SK-N-SH treated with all-trans-retinoic acid at 6 μM for 48 hours (cell line): Measurements from ENCODE around the gene STRBP.

Experiments used
- ATAC-seq: fragments of 200-7000 bp; cut with Tn5 transposase; 3 replicates; pipeline ENCODE4 v1.9.1; 2020; ENCODE audit warnings: mild to moderate bottlenecking, moderate library complexity
- ARNTL ChIP-seq: fragments of 450-650 bp; formaldehyde crosslinking; IDR thresholded peaks from 2 replicates; pipeline ENCODE4 v1.5.0; 2020; ENCODE audit warnings: low read depth, mild to moderate bottlenecking, moderate library complexity, borderline replicate concordance
- BACH2 ChIP-seq: fragments of 250-450 bp; sonication (Bioruptor Pico); IDR thresholded peaks from 2 replicates; pipeline ENCODE4 v1.9.0; 2021; ENCODE audit warnings: mild to moderate bottlenecking, borderline replicate concordance
- CSDC2 ChIP-seq: fragments of 250-450 bp; sonication (Bioruptor Pico); IDR thresholded peaks from 2 replicates; pipeline ENCODE4 v1.5.0; 2020; ENCODE audit warnings: mild to moderate bottlenecking, moderate library complexity
- ESRRG ChIP-seq: fragments of 250-450 bp; sonication (Bioruptor Pico); IDR thresholded peaks from 2 replicates; pipeline ENCODE4 v1.6.1; 2021; ENCODE audit warnings: mild to moderate bottlenecking
- ISL1 ChIP-seq: fragments of 250-450 bp; sonication (Bioruptor Pico); IDR thresholded peaks from 2 replicates; pipeline ENCODE4 v2.1.2; 2022; ENCODE audit warnings: mild to moderate bottlenecking, moderate library complexity
- OSR1 ChIP-seq: fragments of 250-450 bp; sonication (Bioruptor Pico); IDR thresholded peaks from 2 replicates; pipeline ENCODE4 v1.8.0; 2022; ENCODE audit warnings: moderate library complexity, mild to moderate bottlenecking, inconsistent platforms
- RARB ChIP-seq: fragments of 250-450 bp; sonication (Bioruptor Pico); IDR thresholded peaks from 2 replicates; pipeline ENCODE4 v1.8.0; 2021; ENCODE audit warnings: mild to moderate bottlenecking, moderate library complexity
- SNAI2 ChIP-seq: fragments of 250-450 bp; sonication (Bioruptor Pico); IDR thresholded peaks from 2 replicates; pipeline ENCODE4 v1.5.0; 2020; ENCODE audit warnings: mild to moderate bottlenecking, moderate library complexity
- TCF4 ChIP-seq: fragments of 250-450 bp; sonication (Bioruptor Pico); IDR thresholded peaks from 2 replicates; pipeline ENCODE4 v1.8.0; 2021; ENCODE audit warnings: mild to moderate bottlenecking, moderate library complexity, borderline replicate concordance
- TOX ChIP-seq: fragments of 250-450 bp; sonication (Bioruptor Pico); IDR thresholded peaks from 2 replicates; pipeline ENCODE4 v1.8.0; 2021; ENCODE audit warnings: mild to moderate bottlenecking, moderate library complexity, borderline replicate concordance
- ZC3H10 ChIP-seq: fragments of 250-450 bp; sonication (Bioruptor Pico); IDR thresholded peaks from 2 replicates; pipeline ENCODE4 v1.5.1; 2021; ENCODE audit warnings: mild to moderate bottlenecking, moderate library complexity
- ZFP3 ChIP-seq: fragments of 250-450 bp; sonication (Bioruptor Pico); IDR thresholded peaks from 2 replicates; pipeline ENCODE4 v1.5.0; 2020; ENCODE audit warnings: mild to moderate bottlenecking, moderate library complexity
- ZFP30 ChIP-seq: fragments of 450-650 bp; formaldehyde crosslinking; IDR thresholded peaks from 2 replicates; pipeline ENCODE4 v1.5.0; 2022; ENCODE audit warnings: mild to moderate bottlenecking, moderate library complexity
- ZNF565 ChIP-seq: fragments of 450-650 bp; formaldehyde crosslinking; conservative IDR thresholded peaks from 2 replicates; pipeline ENCODE4 v1.5.0; 2020; ENCODE audit warnings: low read depth, mild to moderate bottlenecking, moderate library complexity
- ZNF8 ChIP-seq: fragments of 450-650 bp; formaldehyde crosslinking; IDR thresholded peaks from 2 replicates; pipeline ENCODE4 v1.5.0; 2020; ENCODE audit warnings: mild to moderate bottlenecking, moderate library complexity
- TF ChIP-seq, protein P1 (sequence below): fragments of 250-450 bp; sonication (Bioruptor Pico); IDR thresholded peaks from 2 replicates; pipeline ENCODE4 v1.8.0; 2021; ENCODE audit warnings: low read depth, mild to moderate bottlenecking, moderate library complexity, borderline replicate concordance
- TF ChIP-seq, protein P2 (sequence below): fragments of 250-450 bp; sonication (Bioruptor Pico); IDR thresholded peaks from 2 replicates; pipeline ENCODE4 v1.5.0; 2020; ENCODE audit warnings: mild to moderate bottlenecking, moderate library complexity
- TF ChIP-seq, protein P3 (sequence below): fragments of 250-450 bp; sonication (Bioruptor Pico); IDR thresholded peaks from 2 replicates; pipeline ENCODE4 v1.5.1; 2020; ENCODE audit warnings: low read depth, mild to moderate bottlenecking, moderate library complexity

The STRBP gene

DNA sequence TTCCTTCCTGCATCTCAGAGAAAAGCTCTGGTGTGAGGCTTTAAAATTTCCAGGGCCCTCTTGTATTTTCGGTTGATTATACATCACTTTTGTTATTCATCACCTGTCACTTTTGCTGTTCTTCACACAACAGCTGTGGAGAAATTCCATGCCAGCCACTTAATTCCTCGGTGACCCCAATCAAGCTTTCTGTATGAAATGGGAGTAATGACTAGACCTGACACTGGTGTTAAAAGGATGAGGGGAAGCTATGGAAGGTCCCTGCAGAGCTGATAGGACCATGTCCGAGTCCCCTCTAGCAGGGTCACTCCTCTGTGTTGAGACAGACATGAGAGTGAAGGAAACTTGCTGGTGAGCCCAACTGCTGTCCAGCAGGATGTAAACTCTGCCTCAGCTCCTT is 175.2 kb downstream of the STRBP start:
- no peak for ATAC-seq
- TF ChIP-seq CSDC2 (no peak), BACH2 (no peak), ZNF565 (no peak), OSR1 (CRISPR knock-in tag) (no peak), ESRRG (CRISPR knock-in tag) (no peak), SNAI2 (CRISPR knock-in tag) (no peak), ZFP30 (no peak), ZNF8 (CRISPR knock-in tag) (no peak), TOX (CRISPR knock-in tag) (no peak), RARB (no peak), ISL1 (CRISPR knock-in tag) (no peak), ZC3H10 (CRISPR knock-in tag) (no peak)
- TF ChIP-seq, protein P1, sequence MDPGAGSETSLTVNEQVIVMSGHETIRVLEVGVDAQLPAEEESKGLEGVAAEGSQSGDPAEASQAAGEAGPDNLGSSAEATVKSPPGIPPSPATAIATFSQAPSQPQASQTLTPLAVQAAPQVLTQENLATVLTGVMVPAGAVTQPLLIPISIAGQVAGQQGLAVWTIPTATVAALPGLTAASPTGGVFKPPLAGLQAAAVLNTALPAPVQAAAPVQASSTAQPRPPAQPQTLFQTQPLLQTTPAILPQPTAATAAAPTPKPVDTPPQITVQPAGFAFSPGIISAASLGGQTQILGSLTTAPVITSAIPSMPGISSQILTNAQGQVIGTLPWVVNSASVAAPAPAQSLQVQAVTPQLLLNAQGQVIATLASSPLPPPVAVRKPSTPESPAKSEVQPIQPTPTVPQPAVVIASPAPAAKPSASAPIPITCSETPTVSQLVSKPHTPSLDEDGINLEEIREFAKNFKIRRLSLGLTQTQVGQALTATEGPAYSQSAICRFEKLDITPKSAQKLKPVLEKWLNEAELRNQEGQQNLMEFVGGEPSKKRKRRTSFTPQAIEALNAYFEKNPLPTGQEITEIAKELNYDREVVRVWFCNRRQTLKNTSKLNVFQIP (CRISPR knock-in tag), result no peak
- TF ChIP-seq, protein P2, sequence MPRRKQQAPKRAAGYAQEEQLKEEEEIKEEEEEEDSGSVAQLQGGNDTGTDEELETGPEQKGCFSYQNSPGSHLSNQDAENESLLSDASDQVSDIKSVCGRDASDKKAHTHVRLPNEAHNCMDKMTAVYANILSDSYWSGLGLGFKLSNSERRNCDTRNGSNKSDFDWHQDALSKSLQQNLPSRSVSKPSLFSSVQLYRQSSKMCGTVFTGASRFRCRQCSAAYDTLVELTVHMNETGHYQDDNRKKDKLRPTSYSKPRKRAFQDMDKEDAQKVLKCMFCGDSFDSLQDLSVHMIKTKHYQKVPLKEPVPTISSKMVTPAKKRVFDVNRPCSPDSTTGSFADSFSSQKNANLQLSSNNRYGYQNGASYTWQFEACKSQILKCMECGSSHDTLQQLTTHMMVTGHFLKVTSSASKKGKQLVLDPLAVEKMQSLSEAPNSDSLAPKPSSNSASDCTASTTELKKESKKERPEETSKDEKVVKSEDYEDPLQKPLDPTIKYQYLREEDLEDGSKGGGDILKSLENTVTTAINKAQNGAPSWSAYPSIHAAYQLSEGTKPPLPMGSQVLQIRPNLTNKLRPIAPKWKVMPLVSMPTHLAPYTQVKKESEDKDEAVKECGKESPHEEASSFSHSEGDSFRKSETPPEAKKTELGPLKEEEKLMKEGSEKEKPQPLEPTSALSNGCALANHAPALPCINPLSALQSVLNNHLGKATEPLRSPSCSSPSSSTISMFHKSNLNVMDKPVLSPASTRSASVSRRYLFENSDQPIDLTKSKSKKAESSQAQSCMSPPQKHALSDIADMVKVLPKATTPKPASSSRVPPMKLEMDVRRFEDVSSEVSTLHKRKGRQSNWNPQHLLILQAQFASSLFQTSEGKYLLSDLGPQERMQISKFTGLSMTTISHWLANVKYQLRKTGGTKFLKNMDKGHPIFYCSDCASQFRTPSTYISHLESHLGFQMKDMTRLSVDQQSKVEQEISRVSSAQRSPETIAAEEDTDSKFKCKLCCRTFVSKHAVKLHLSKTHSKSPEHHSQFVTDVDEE (CRISPR knock-in tag), result no peak
- TF ChIP-seq, protein P3, sequence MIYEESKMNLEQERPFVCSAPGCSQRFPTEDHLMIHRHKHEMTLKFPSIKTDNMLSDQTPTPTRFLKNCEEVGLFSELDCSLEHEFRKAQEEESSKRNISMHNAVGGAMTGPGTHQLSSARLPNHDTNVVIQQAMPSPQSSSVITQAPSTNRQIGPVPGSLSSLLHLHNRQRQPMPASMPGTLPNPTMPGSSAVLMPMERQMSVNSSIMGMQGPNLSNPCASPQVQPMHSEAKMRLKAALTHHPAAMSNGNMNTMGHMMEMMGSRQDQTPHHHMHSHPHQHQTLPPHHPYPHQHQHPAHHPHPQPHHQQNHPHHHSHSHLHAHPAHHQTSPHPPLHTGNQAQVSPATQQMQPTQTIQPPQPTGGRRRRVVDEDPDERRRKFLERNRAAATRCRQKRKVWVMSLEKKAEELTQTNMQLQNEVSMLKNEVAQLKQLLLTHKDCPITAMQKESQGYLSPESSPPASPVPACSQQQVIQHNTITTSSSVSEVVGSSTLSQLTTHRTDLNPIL, result no peak

DNA sequence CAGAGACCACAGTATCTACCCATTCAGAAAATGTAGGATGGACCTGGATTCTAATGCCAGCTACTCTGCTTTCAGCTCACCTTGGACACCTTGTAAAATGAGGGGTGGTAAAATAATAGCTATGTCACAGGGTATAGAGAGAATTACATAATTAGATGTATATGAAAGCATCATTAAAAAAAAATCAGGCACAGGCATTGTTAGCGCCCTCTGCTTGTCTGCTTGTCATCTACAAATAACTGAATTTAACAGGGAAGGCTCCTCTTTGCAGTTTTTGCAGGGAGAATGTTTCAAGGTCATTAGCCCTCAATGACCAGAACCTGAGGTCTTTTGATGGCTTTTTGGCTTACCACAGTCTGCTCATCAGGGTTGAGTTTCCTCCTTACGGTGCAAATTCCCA is 176.9 kb downstream of the STRBP start:
- ATAC-seq, result peak; percentile 10; the same call in 1 of the 3 replicates
- TF ChIP-seq ZC3H10 (CRISPR knock-in tag) (no peak), ZFP30 (no peak), ARNTL (no peak), ZFP3 (CRISPR knock-in tag) (no peak), ZNF565 (no peak)
- TF ChIP-seq, protein P1 (CRISPR knock-in tag), result no peak

DNA sequence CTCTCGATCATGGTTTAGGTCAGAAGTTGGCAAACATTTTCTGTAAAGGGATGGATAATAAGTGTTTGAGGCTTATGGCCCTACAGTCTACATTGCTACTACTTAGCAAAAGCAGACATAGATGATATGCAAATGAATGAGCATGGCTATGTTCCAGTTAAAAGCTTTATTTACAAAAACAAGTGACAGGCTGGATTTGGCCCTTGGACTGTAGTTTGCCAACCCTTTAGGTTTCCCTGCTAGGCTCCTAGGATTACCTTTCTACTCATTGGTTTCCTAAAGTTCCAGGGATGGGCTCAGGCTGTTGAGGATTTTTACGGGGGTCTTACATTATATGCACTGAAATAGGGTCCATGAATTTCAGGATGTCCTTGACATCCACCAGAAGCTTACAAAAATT is 177.4 kb downstream of the STRBP start:
- no peak for TF ChIP-seq ZNF8 (CRISPR knock-in tag)
- no peak for TF ChIP-seq TCF4 (CRISPR knock-in tag)
- no peak for TF ChIP-seq ZFP30
- TF ChIP-seq ZFP3 (CRISPR knock-in tag), result no peak
- TF ChIP-seq ZNF565, result no peak
- TF ChIP-seq, protein P2 (CRISPR knock-in tag), result no peak
- no peak for TF ChIP-seq BACH2
- no peak for TF ChIP-seq RARB
- ATAC-seq, result peak; percentile 40
